K562 (cell line): ENCODE measurements around the gene POP7. TPM values are rescaled to one million over a fixed set of nuclear protein-coding genes. Genes with fewer than 3 reads are reported as not detected.

Experiments
- DEAF1 ChIP-seq: fragments of 450-650 bp; formaldehyde crosslinking; IDR thresholded peaks from 2 replicates; pipeline ENCODE4 v1.4.0; 2020; ENCODE audit warnings: mild to moderate bottlenecking, moderate library complexity
- DLX4 ChIP-seq: fragments of 250-450 bp; sonication (Bioruptor Pico); IDR thresholded peaks from 2 replicates; pipeline ENCODE4 v1.6.1; 2021; ENCODE audit warnings: mild to moderate bottlenecking
- E4F1 ChIP-seq: fragments of 250-450 bp; sonication (Bioruptor Pico); IDR thresholded peaks from 2 replicates; pipeline ENCODE4 v1.5.0; 2021; ENCODE audit warnings: mild to moderate bottlenecking, borderline replicate concordance
- ELK3 ChIP-seq: fragments of 450-650 bp; formaldehyde crosslinking; IDR thresholded peaks from 2 replicates; pipeline ENCODE4 v1.4.0; 2020; ENCODE audit warnings: mild to moderate bottlenecking
- HCFC1 ChIP-seq: IDR thresholded peaks from 2 replicates; pipeline ENCODE4 v1.6.1; 2012; ENCODE audit warnings: low read depth, low read length, improper control_type of control experiment
- HMGN3 ChIP-seq: IDR thresholded peaks from 2 replicates; pipeline ENCODE4 v1.6.1; 2011; ENCODE audit warnings: borderline replicate concordance, low read depth, mild to moderate bottlenecking, mixed read lengths, low read length; ENCODE audit not compliant: insufficient read length; ENCODE audit errors: extremely low read depth
- KHSRP ChIP-seq: fragments of 450-650 bp; IDR thresholded peaks from 2 replicates; pipeline ENCODE4 v1.6.1; 2017
- MXI1 ChIP-seq: IDR thresholded peaks from 2 replicates; pipeline ENCODE4 v1.6.1; 2011; ENCODE audit warnings: low read depth, mild to moderate bottlenecking, improper control_type of control experiment, low read length
- NR2C2 ChIP-seq, 2 experiments: fragments of 200-800 bp in 1 of 2; sonication (Bioruptor generic) in 1 of 2; sonication (generic) in 1 of 2; formaldehyde crosslinking in 1 of 2; IDR thresholded peaks; 2 replicates each; pipeline versions ENCODE4 v1.6.1 to v1.8.0; 2016 to 2022; ENCODE audit warnings: mild to moderate bottlenecking in 1 of 2, missing compliant biosample characterization in 1 of 2, missing genetic modification characterization in 1 of 2, missing genetic modification reagents in 1 of 2
- RBM39 ChIP-seq: fragments of 200-400 bp; formaldehyde crosslinking; optimal IDR thresholded peaks from 2 replicates; pipeline ENCODE3; 2018; ENCODE audit warnings: low read depth, low read length
- SP1 ChIP-seq: sonication (generic); formaldehyde crosslinking; IDR thresholded peaks from 2 replicates; pipeline ENCODE4 v1.8.1; 2022; ENCODE audit warnings: mild to moderate bottlenecking, missing genetic modification reagents
- UBTF ChIP-seq, 2 experiments: IDR thresholded peaks; 2 replicates each; pipeline ENCODE4 v1.6.1; 2012; ENCODE audit warnings: improper control_type of control experiment in 2 of 2, low read depth in 2 of 2, low read length in 2 of 2, borderline replicate concordance in 1 of 2
- YY1 ChIP-seq, 3 experiments: IDR thresholded peaks; 2 replicates each; pipeline ENCODE4 v1.6.1; 2011; ENCODE audit warnings: low read length in 2 of 3, mild to moderate bottlenecking in 2 of 3, moderate library complexity in 2 of 3, borderline replicate concordance in 1 of 3, control low read depth in 1 of 3, low read depth in 1 of 3; ENCODE audit not compliant: insufficient read depth in 3 of 3, insufficient replicate concordance in 2 of 3, control insufficient read depth in 1 of 3, insufficient read length in 1 of 3; ENCODE audit errors: extremely low read depth in 1 of 3
- ZNF133 ChIP-seq: fragments of 250-450 bp; sonication (Bioruptor Pico); IDR thresholded peaks from 2 replicates; pipeline ENCODE4 v1.4.0; 2020; ENCODE audit warnings: mild to moderate bottlenecking
- ZNF175 ChIP-seq: fragments of 200-800 bp; sonication (Bioruptor generic); IDR thresholded peaks from 2 replicates; pipeline ENCODE4 v1.6.1; 2016; ENCODE audit warnings: low read depth, mild to moderate bottlenecking, missing genetic modification characterization, missing compliant biosample characterization
- ZNF324 ChIP-seq: fragments of 250-450 bp; sonication (Bioruptor Pico); IDR thresholded peaks from 2 replicates; pipeline ENCODE4 v1.4.0; 2020; ENCODE audit warnings: mild to moderate bottlenecking
- polyA plus RNA-seq, 8 experiments: library from polyadenylated mRNA; depleted of rRNA in 4 of 8; stranded (reverse) in 5 of 8; unstranded in 3 of 8; fragments of >200 nt; fragmentation: Nextera tagmentation in 2 of 8; fragmentation: Illumina TruSeq in 1 of 8; extraction: Ambion mirVana in 2 of 8; extraction: Trizol in 1 of 8; gene quantifications; 2 replicates each; pipeline versions ENCODE4 v1.2.1 to v1.2.3, GENCODE V29; 2011 to 2014; ENCODE audit warnings: inconsistent platforms in 1 of 8, missing spikeins in 1 of 8
- total RNA-seq, 7 experiments: library from RNA; depleted of rRNA in 6 of 7; stranded (reverse); fragments of >200 nt in 6 of 7; fragmentation: Illumina TruSeq in 2 of 7; extraction: Trizol in 2 of 7; gene quantifications; 2 replicates each; pipeline versions ENCODE4 v1.2.1 to v1.2.3, GENCODE V29; 2011 to 2021; ENCODE audit warnings: low replicate concordance in 1 of 7

Gene POP7
- total and polyA plus RNA-seq, 9 of the 15 experiments (the other 6 are each of a cell fraction or from before 2014, with no cell fraction given): 11.5 to 163 (median 68.9) TPM

GRCh38 chr7:100675581-100676350 is 30.2 kb upstream of the POP7 start (continued):
- TF ChIP-seq UBTF (IDR thresholded peaks at IDR 0.05; ENCODE audit: borderline replicate concordance in 1 of 2, low read depth in 2 of 2, low read length in 2 of 2) (0 out of 4 replicates have a peak, but pooled peaks of 1 of the 2 experiments have one; percentile 21), HCFC1 (no peak), NR2C2 (CRISPR knock-in tag; IDR thresholded peaks at IDR 0.05) (no peak), NR2C2 (tag; IDR thresholded peaks at IDR 0.05) (peak; percentile 58), ZNF133 (no peak), ZNF175 (CRISPR knock-in tag) (no peak), ZNF324 (CRISPR knock-in tag) (no peak), E4F1 (CRISPR knock-in tag) (no peak), HMGN3 (peak; percentile 43), ELK3 (CRISPR knock-in tag) (no peak), DEAF1 (CRISPR knock-in tag) (no peak), RBM39 (no peak), YY1 (IDR thresholded peaks at IDR 0.05; ENCODE audit: borderline replicate concordance in 1 of 3, control insufficient read depth in 1 of 3, extremely low read depth in 1 of 3, insufficient read depth in 3 of 3, insufficient read length in 1 of 3, insufficient replicate concordance in 2 of 3, low read depth in 1 of 3, low read length in 2 of 3) (peak in 1 of 3 experiments; percentile 5), SP1 (CRISPR knock-in tag) (no peak; the same call in 1 of the 2 replicates), MXI1 (peak; percentile 92), KHSRP (no peak), DLX4 (CRISPR knock-in tag) (no peak)
